Measurements from ENCODE around the gene RELA.

Gene RELA

GRCh38 chr11:65641297-65642013, 21.3 kb downstream of the RELA start:
- ChIA-PET CTCF (interaction anchor here (0.6 to 0.8 kb wide), 3 partner anchors 87 to 138 kb away, joined by 3 read pairs; no protein-coding TSS in a partner anchor), POLR2A (interaction anchor here (1.3 to 2.0 kb wide), 3 partner anchors 10 to 26 kb away, joined by 4 to 9 read pairs (median 5); partner anchors contain the start of gene PCNX3)
- no peaks in the 10 kb centered on the region for H3K9me3 ChIP-seq (ENCODE audit: control insufficient read depth, insufficient read depth, low read depth, low read length)
- no peaks in the 10 kb centered on the region for H3K4me1 ChIP-seq (ENCODE audit: control insufficient read depth, insufficient read depth, low read length)
- no peak overlapping the region for H3K4me3 ChIP-seq (ENCODE audit: low read depth, low read length)
- no peak overlapping the region for H3K27ac ChIP-seq (ENCODE audit: extremely low read depth, low read depth, low read length)
- peaks cover 0 to 48% of the 10 kb centered on the region in 2 experiments; a peak in 1 of 3 replicates for H3K36me3 ChIP-seq (ENCODE audit: control insufficient read depth in 2 of 2, insufficient read depth in 1 of 2, low read length in 2 of 2)
- peak; percentile 44 for TF ChIP-seq PRDM10 (tag by site-specific recombination; IDR thresholded peaks at IDR 0.05)
- no peak for TF ChIP-seq ZXDB (tag by site-specific recombination; IDR thresholded peaks at IDR 0.05)
- no peak for TF ChIP-seq ZNF501 (tag by site-specific recombination; IDR thresholded peaks at IDR 0.05)
- TF ChIP-seq INSM2 (tag by site-specific recombination; IDR thresholded peaks at IDR 0.05) = no peak
- no peak for TF ChIP-seq ZNF658 (tag by site-specific recombination; IDR thresholded peaks at IDR 0.05)
- no peak for TF ChIP-seq ZNF48 (tag by site-specific recombination; IDR thresholded peaks at IDR 0.05)
- TF ChIP-seq KLF10 (tag by site-specific recombination; IDR thresholded peaks at IDR 0.05) = no peak
- TF ChIP-seq ZNF677 (tag by site-specific recombination; IDR thresholded peaks at IDR 0.05) = no peak
- no peak for TF ChIP-seq ZFP69B (tag by site-specific recombination; IDR thresholded peaks at IDR 0.05)

- H3K27ac ChIP-seq (ENCODE audit: extremely low read depth, low read depth, low read length) = no peak overlapping the region
- H3K9me3 ChIP-seq (ENCODE audit: control insufficient read depth, insufficient read depth, low read depth, low read length) = no peaks in the 10 kb centered on the region
- POLR2A ChIA-PET = interaction anchor here (4.4 kb wide), 1 partner anchor 10 kb away, joined by 50 read pairs; no protein-coding TSS in a partner anchor
- CTCF ChIA-PET = interaction anchor here (0.6 kb wide), 2 partner anchors 13 to 88 kb away, joined by 3 to 5 read pairs; no protein-coding TSS in a partner anchor
- H3K36me3 ChIP-seq (ENCODE audit: control insufficient read depth in 2 of 2, insufficient read depth in 1 of 2, low read length in 2 of 2) = peaks cover 0 to 48% of the 10 kb centered on the region in 2 experiments; a peak in 1 of 3 replicates
- no peak for TF ChIP-seq ZNF112 (tag by site-specific recombination; IDR thresholded peaks at IDR 0.05)
- TF ChIP-seq ZNF416 (tag by site-specific recombination; IDR thresholded peaks at IDR 0.05) = no peak
- no peak for TF ChIP-seq ZNF398 (tag by site-specific recombination; IDR thresholded peaks at IDR 0.05)
- no peak for TF ChIP-seq ZNF223 (tag by site-specific recombination; IDR thresholded peaks at IDR 0.05)
- no peak for TF ChIP-seq ZNF324 (tag by site-specific recombination; IDR thresholded peaks at IDR 0.05)
- no peak for TF ChIP-seq ZNF473 (tag by site-specific recombination; IDR thresholded peaks at IDR 0.05)
- no peak for TF ChIP-seq ZBTB8A (tag by site-specific recombination; IDR thresholded peaks at IDR 0.05)
- no peak for TF ChIP-seq ZNF423 (tag by site-specific recombination; IDR thresholded peaks at IDR 0.05)
- TF ChIP-seq ZNF670 (tag by site-specific recombination; IDR thresholded peaks at IDR 0.05; ENCODE audit: low read depth) = no peak
- H3K4me1 ChIP-seq (ENCODE audit: control insufficient read depth, insufficient read depth, low read length) = no peaks in the 10 kb centered on the region
- H3K4me3 ChIP-seq (ENCODE audit: low read depth, low read length) = no peak overlapping the region
Measured at GRCh38 chr11:65640483-65641296, 22.0 kb downstream of the RELA start.

Measured in HEK293 (cell line).